Keratinocyte (primary cell): ENCODE data around the gene SLC9A4. TPM values are rescaled to one million over a fixed set of nuclear protein-coding genes. Genes with fewer than 3 reads are reported as not detected.

Experiments
- DNase-seq: peaks from one replicate; pipeline ENCODE4 v3.0.0-alpha.2; 2011; ENCODE audit warnings: low read depth, missing footprints, low spot score
- FAIRE-seq: peaks from 2 replicates; lab custom pipeline; 2011; peaks lifted over from hg19 to GRCh38; lab: Jason Lieb, UNC
- H2AFZ ChIP-seq: 2 replicates; pipeline ENCODE4 v1.6.0; 2012; ENCODE audit warnings: low read length, control low read depth, inconsistent platforms; ENCODE audit not compliant: control insufficient read depth
- H3K27ac ChIP-seq: 2 replicates; pipeline ENCODE4 v1.5.1; 2011; ENCODE audit warnings: low read length; ENCODE audit not compliant: control insufficient read depth, insufficient read depth
- H3K27me3 ChIP-seq: 3 replicates; pipeline ENCODE4 v1.6.0; 2011; ENCODE audit warnings: low read length; ENCODE audit not compliant: control insufficient read depth, insufficient read depth; ENCODE audit errors: extremely low read depth
- H3K36me3 ChIP-seq, 2 experiments: 2 replicates in 1 of 2; 3 replicates in 1 of 2; pipeline ENCODE4 v1.5.1; 2011; ENCODE audit warnings: low read length in 2 of 2, mild to moderate bottlenecking in 1 of 2; ENCODE audit not compliant: control insufficient read depth in 2 of 2, insufficient read depth in 2 of 2; ENCODE audit errors: extremely low read depth in 1 of 2
- H3K4me1 ChIP-seq: 3 replicates; pipeline ENCODE4 v1.5.1; 2011; ENCODE audit warnings: low read length; ENCODE audit not compliant: control insufficient read depth, insufficient read depth; ENCODE audit errors: extremely low read depth
- H3K4me2 ChIP-seq: 3 replicates; pipeline ENCODE4 v1.6.0; 2011; ENCODE audit warnings: low read depth, low read length; ENCODE audit not compliant: control insufficient read depth, insufficient read depth; ENCODE audit errors: extremely low read depth
- H3K4me3 ChIP-seq, 3 experiments: fragments of 200-600 bp in 1 of 3; sonication (generic) in 1 of 3; 2 replicates in 2 of 3; 3 replicates in 1 of 3; pipeline ENCODE4 v1.5.1; 2011 to 2016; ENCODE audit warnings: low read length in 3 of 3, mild to moderate bottlenecking in 3 of 3, control low read depth in 2 of 3, inconsistent platforms in 1 of 3, low read depth in 1 of 3, mixed read lengths in 1 of 3, mixed run types in 1 of 3, moderate library complexity in 1 of 3; ENCODE audit not compliant: control insufficient read depth in 2 of 3, insufficient read depth in 2 of 3; ENCODE audit errors: extremely low read depth in 1 of 3
- H3K79me2 ChIP-seq: 2 replicates; pipeline ENCODE4 v1.6.0; 2012; ENCODE audit warnings: low read length; ENCODE audit not compliant: control insufficient read depth, insufficient read depth
- H3K9ac ChIP-seq: 3 replicates; pipeline ENCODE4 v1.6.0; 2011; ENCODE audit warnings: low read length; ENCODE audit not compliant: control insufficient read depth, insufficient read depth; ENCODE audit errors: extremely low read depth
- H3K9me1 ChIP-seq: 3 replicates; pipeline ENCODE4 v1.6.0; 2011; ENCODE audit warnings: low read length; ENCODE audit not compliant: control insufficient read depth, insufficient read depth; ENCODE audit errors: extremely low read depth
- H3K9me3 ChIP-seq: 2 replicates; pipeline ENCODE4 v1.5.1; 2012; ENCODE audit warnings: low read depth, low read length; ENCODE audit not compliant: control insufficient read depth
- H4K20me1 ChIP-seq: 3 replicates; pipeline ENCODE4 v1.6.0; 2011; ENCODE audit warnings: low read length; ENCODE audit not compliant: control insufficient read depth, insufficient read depth; ENCODE audit errors: extremely low read depth
- EZH2 ChIP-seq: IDR thresholded peaks from one replicate; pipeline ENCODE4 v1.6.1; 2012; ENCODE audit warnings: inconsistent platforms, mild to moderate bottlenecking, low read length, moderate library complexity
- dilution Hi-C: fragments of 300-500 bp; cut with MboI; formaldehyde crosslinking; loops from one replicate; pipeline ENCODE4 v1.7.0; 2020; ENCODE audit warnings: low sequenced_read_pairs; ENCODE audit not compliant: extremely low pct_ligation_motif_present
- polyA plus RNA-seq, 5 experiments: library from polyadenylated mRNA; depleted of rRNA in 3 of 5; stranded (reverse) in 3 of 5; stranded (forward) in 1 of 5; unstranded in 1 of 5; fragments of >200 nt; gene quantifications; 1 replicate in 1 of 5; 2 replicates in 3 of 5; 3 replicates in 1 of 5; pipeline versions ENCODE4 v1.2.1 to v1.2.3, GENCODE V29; 2011 to 2012; ENCODE audit warnings: missing spikeins in 2 of 5, low read depth in 1 of 5, low replicate concordance in 1 of 5
- TF ChIP-seq, protein P1 (sequence below), 3 experiments: IDR thresholded peaks in 1 of 3; conservative IDR thresholded peaks in 1 of 3; optimal IDR thresholded peaks in 1 of 3; 2 replicates in 2 of 3; 3 replicates in 1 of 3; pipeline versions ENCODE3 to v1.5.1; 2011; ENCODE audit warnings: low read length in 3 of 3, mild to moderate bottlenecking in 3 of 3, moderate library complexity in 2 of 3, control low read depth in 1 of 3, inconsistent platforms in 1 of 3; ENCODE audit not compliant: insufficient read depth in 2 of 3; ENCODE audit errors: extremely low read depth in 1 of 3

The SLC9A4 gene
- polyA plus RNA-seq, 1 donor (not counting 4 experiments of a cell fraction or from before 2014, with no cell fraction given) = not detected

DNA sequence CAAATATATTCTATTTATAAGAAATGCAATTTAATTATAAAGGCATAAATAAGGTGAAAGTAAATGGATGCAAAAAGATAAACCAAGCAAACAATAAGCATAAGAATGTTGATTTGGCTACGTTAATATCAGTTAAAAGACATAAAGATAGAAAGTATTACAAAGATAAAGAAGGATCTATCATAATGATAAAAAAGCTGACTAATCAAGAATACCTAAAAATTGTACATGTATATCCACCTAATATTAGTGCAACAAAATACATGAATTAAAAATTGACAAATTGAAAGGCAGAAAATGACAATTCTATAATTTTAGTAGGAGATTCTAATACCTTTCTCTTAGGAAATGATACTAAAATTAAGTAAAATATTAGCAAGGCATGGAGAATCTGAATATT lies 21.5 kb downstream of the SLC9A4 start:
- H3K79me2 ChIP-seq = no peaks in the 10 kb centered on the region
- no peak overlapping the region for H3K4me2 ChIP-seq
- no peak overlapping the region for H3K9ac ChIP-seq
- no peak for TF ChIP-seq EZH2
- TF ChIP-seq, protein P1, sequence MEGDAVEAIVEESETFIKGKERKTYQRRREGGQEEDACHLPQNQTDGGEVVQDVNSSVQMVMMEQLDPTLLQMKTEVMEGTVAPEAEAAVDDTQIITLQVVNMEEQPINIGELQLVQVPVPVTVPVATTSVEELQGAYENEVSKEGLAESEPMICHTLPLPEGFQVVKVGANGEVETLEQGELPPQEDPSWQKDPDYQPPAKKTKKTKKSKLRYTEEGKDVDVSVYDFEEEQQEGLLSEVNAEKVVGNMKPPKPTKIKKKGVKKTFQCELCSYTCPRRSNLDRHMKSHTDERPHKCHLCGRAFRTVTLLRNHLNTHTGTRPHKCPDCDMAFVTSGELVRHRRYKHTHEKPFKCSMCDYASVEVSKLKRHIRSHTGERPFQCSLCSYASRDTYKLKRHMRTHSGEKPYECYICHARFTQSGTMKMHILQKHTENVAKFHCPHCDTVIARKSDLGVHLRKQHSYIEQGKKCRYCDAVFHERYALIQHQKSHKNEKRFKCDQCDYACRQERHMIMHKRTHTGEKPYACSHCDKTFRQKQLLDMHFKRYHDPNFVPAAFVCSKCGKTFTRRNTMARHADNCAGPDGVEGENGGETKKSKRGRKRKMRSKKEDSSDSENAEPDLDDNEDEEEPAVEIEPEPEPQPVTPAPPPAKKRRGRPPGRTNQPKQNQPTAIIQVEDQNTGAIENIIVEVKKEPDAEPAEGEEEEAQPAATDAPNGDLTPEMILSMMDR (optimal IDR thresholded peaks at IDR 0.05 in 1 of 3, IDR thresholded peaks at IDR 0.05 in 1 of 3, conservative IDR thresholded peaks at IDR 0.05 in 1 of 3; ENCODE audit: extremely low read depth in 1 of 3, insufficient read depth in 2 of 3, low read length in 3 of 3) = no peak
- FAIRE-seq (no peak), DNase-seq (no peak)
- H3K27ac ChIP-seq = no peak overlapping the region
- H3K4me1 ChIP-seq = no peaks in the 10 kb centered on the region
- no peak overlapping the region for H2AFZ ChIP-seq
- no peaks in the 10 kb centered on the region for H3K9me1 ChIP-seq
- dilution Hi-C loops = no loop called here
- H4K20me1 ChIP-seq = no peaks in the 10 kb centered on the region
- H3K36me3 ChIP-seq = no peaks in the 10 kb centered on the region
- no peak overlapping the region for H3K4me3 ChIP-seq
- H3K9me3 ChIP-seq = no peaks in the 10 kb centered on the region
- H3K27me3 ChIP-seq = no peaks in the 10 kb centered on the region

DNA sequence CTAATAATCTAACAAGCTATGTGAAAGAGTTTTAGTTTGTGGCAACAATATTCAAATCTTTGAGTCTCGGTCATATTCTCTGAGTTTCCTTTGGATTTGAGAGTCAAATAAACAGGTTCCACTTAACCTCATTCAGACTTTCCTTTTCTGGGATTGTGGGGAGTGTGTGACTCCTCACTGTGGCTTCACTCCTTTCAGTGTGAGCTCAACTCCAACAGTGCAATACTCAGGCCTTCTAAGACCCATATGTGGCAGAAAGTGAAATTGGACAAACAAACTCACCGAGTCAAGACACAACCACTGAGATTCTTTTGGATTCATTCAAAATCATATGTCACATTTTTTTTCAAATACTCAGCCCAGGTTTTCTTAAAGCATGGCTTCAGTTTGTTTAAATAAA lies 25.4 kb downstream of the SLC9A4 start:
- Histone ChIP-seq H3K9me3 (no peaks in the 10 kb centered on the region), H3K27me3 (no peaks in the 10 kb centered on the region), H3K4me1 (no peaks in the 10 kb centered on the region), H3K27ac (no peak overlapping the region), H3K36me3 (no peaks in the 10 kb centered on the region), H2AFZ (no peak overlapping the region), H3K4me3 (no peak overlapping the region), H3K9me1 (no peaks in the 10 kb centered on the region), H3K79me2 (no peaks in the 10 kb centered on the region), H3K9ac (no peak overlapping the region), H4K20me1 (no peaks in the 10 kb centered on the region), H3K4me2 (no peak overlapping the region)
- DNase-seq (no peak), FAIRE-seq (no peak)
- TF ChIP-seq, protein P1 (optimal IDR thresholded peaks at IDR 0.05 in 1 of 3, IDR thresholded peaks at IDR 0.05 in 1 of 3, conservative IDR thresholded peaks at IDR 0.05 in 1 of 3; ENCODE audit: extremely low read depth in 1 of 3, insufficient read depth in 2 of 3, low read length in 3 of 3) = no peak
- no peak for TF ChIP-seq EZH2
- dilution Hi-C loops = no loop called here
